ENCODE measurements around the gene DNAH1.

DNAH1 gene

DNA sequence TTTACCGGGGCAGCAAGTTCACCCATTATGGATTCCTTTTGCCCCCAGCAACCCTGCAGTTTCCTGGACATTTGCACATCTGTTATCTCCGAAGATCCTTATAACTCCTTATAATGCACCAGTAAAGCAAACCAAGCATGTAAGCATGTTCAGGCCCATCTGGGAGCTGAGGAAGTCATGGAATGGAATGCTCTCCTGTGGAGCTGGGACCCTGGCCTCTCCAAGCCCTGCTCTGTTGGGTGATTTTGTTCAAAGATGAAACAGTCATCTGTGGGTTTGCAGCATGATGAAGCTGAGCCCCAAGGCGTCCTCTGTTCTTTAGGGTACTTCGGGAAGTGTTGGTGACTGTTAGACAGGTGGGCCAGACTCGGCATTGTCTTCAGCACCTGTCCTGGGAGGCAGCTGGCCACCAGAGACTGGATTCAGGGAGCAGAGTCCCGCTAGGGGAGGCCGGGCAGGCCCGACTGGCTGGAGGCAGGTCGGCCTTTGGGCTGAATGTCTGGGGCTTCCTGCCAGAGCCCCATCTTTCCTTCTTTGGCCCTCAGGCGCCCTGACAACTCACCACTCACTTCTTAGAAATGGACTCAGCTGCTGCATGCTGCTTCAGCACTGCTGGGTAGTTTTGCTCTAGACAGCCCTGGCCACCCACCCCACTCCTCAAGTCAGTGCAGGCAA lies 3.9 kb downstream of the DNAH1 start:
- no peak for DNase-seq (ENCODE audit: low read depth)
- TF ChIP-seq, protein P1, sequence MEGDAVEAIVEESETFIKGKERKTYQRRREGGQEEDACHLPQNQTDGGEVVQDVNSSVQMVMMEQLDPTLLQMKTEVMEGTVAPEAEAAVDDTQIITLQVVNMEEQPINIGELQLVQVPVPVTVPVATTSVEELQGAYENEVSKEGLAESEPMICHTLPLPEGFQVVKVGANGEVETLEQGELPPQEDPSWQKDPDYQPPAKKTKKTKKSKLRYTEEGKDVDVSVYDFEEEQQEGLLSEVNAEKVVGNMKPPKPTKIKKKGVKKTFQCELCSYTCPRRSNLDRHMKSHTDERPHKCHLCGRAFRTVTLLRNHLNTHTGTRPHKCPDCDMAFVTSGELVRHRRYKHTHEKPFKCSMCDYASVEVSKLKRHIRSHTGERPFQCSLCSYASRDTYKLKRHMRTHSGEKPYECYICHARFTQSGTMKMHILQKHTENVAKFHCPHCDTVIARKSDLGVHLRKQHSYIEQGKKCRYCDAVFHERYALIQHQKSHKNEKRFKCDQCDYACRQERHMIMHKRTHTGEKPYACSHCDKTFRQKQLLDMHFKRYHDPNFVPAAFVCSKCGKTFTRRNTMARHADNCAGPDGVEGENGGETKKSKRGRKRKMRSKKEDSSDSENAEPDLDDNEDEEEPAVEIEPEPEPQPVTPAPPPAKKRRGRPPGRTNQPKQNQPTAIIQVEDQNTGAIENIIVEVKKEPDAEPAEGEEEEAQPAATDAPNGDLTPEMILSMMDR (IDR thresholded peaks at IDR 0.05; ENCODE audit: control insufficient read depth, insufficient read depth, low read depth, low read length, missing control alignments), result no peak

DNA sequence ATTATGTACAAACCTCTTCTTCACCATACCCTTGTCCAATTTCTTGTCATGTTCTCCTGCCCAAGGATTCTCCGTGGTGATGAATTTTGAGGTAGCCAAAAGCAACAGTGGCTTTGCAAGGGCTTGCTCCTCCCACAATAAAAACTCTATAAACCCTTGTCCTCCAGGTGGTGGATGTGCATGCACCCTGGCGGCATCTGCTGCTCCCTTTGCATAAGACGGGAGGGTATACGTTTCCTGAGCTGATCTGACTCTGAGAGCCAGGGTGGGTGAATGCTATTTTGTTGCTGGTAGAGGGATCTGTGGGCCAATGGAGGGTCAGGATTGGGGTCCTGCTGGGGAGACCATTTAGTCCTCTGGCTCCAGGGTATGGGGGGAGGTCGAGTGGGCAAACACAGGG lies 5.4 kb downstream of the DNAH1 start:
- no peak for DNase-seq (ENCODE audit: low read depth)
- no peak overlapping the region for H3K4me3 ChIP-seq (ENCODE audit: control insufficient read depth, low read depth, low read length)
- TF ChIP-seq, protein P1 (IDR thresholded peaks at IDR 0.05; ENCODE audit: control insufficient read depth, insufficient read depth, low read depth, low read length, missing control alignments), result no peak

More for the DNA sequence above, 3.9 kb downstream of the DNAH1 start:
- H3K4me3 ChIP-seq (ENCODE audit: control insufficient read depth, low read depth, low read length), result no peak overlapping the region

GRCh38 chr3:52322466-52322865 lies 6.3 kb downstream of the DNAH1 start:
- DNase-seq (ENCODE audit: low read depth), result no peak
- TF ChIP-seq, protein P1 (IDR thresholded peaks at IDR 0.05; ENCODE audit: control insufficient read depth, insufficient read depth, low read depth, low read length, missing control alignments), result no peak
- H3K4me3 ChIP-seq (ENCODE audit: control insufficient read depth, low read depth, low read length), result no peak overlapping the region

- TF ChIP-seq, protein P1 (IDR thresholded peaks at IDR 0.05; ENCODE audit: control insufficient read depth, insufficient read depth, low read depth, low read length, missing control alignments), result no peak
- H3K4me3 ChIP-seq (ENCODE audit: control insufficient read depth, low read depth, low read length), result no peak overlapping the region
- DNase-seq (ENCODE audit: low read depth), result no peak
Observed at GRCh38 chr3:52323526-52324295, 7.6 kb downstream of the DNAH1 start.

DNA sequence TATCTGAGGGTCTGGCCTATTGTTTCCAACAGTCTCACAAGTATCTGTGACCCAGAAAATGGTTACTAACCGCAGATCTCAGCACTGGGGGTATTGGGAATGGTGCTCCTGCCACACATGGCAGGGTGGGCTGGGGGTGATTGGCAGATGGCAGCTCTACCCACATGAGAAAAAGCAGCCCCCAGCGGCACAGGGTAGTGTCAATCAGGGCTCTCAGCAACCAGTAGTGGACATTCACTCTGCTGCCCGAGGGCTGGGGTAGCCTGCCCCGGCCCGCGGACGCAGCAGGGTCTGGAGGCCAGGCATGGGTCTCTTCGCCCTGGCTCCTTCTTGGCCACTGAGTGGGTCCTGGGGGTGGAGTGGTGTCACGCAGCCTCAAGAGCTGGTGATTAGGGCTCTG lies 8.6 kb downstream of the DNAH1 start:
- no peak for DNase-seq (ENCODE audit: low read depth)
- TF ChIP-seq, protein P1 (IDR thresholded peaks at IDR 0.05; ENCODE audit: control insufficient read depth, insufficient read depth, low read depth, low read length, missing control alignments), result no peak
- no peak overlapping the region for H3K4me3 ChIP-seq (ENCODE audit: control insufficient read depth, low read depth, low read length)

DNA sequence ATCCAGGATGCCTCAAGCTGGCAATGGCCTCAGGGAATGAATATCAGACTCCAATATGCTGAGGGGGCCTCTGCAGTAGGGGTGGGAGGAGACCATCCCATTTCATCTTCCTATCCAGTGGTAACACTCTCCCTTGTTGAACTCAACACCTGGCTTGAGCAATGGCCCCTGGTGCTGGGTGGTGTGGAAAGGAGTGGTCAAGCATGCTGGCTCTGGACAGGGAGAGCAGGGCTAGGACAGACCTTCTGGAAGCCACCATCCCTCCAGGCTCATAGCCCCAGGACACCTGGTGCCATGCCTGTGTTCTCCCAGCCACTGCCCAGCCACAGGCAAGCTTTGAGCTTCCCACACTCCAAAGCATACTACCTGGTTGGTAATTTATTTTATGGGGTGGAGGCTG lies 9.6 kb downstream of the DNAH1 start:
- DNase-seq (ENCODE audit: low read depth), result no peak
- TF ChIP-seq, protein P1 (IDR thresholded peaks at IDR 0.05; ENCODE audit: control insufficient read depth, insufficient read depth, low read depth, low read length, missing control alignments), result no peak

More for the DNA sequence above, 9.6 kb downstream of the DNAH1 start:
- H3K4me3 ChIP-seq (ENCODE audit: control insufficient read depth, low read depth, low read length), result no peak overlapping the region
